ENCODE results near the gene CRYBA4. TPM values are rescaled to one million over a fixed set of nuclear protein-coding genes. Genes with fewer than 3 reads are reported as not detected.

The CRYBA4 gene
- not detected for total RNA-seq
- polyA plus RNA-seq, result not detected
- long read RNA-seq, donor 1, result 0 reads
- long read RNA-seq, donor 2, result 0 reads
- long read RNA-seq, donor 3, result 0 reads

- TF ChIP-seq POLR2A (IDR thresholded peaks at IDR 0.05), result no peak
- TF ChIP-seq, protein P1, sequence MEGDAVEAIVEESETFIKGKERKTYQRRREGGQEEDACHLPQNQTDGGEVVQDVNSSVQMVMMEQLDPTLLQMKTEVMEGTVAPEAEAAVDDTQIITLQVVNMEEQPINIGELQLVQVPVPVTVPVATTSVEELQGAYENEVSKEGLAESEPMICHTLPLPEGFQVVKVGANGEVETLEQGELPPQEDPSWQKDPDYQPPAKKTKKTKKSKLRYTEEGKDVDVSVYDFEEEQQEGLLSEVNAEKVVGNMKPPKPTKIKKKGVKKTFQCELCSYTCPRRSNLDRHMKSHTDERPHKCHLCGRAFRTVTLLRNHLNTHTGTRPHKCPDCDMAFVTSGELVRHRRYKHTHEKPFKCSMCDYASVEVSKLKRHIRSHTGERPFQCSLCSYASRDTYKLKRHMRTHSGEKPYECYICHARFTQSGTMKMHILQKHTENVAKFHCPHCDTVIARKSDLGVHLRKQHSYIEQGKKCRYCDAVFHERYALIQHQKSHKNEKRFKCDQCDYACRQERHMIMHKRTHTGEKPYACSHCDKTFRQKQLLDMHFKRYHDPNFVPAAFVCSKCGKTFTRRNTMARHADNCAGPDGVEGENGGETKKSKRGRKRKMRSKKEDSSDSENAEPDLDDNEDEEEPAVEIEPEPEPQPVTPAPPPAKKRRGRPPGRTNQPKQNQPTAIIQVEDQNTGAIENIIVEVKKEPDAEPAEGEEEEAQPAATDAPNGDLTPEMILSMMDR (IDR thresholded peaks at IDR 0.05), result no peak
- 69 to 79% (median 74%) methylated on average over 7 of the region's 7 CpGs for WGBS, 4 donors
- ATAC-seq (no peak), DNase-seq (no peak)
- Histone ChIP-seq H3K4me3 (no peak within 1 kb of the TSS), H3K27me3 (no peaks in the 10 kb centered on the region), H3K4me1 (peaks cover 0 to 41% (median 4%) of the 10 kb centered on the region in 12 donors), H3K9me3 (no peaks in the 10 kb centered on the region), H3K27ac (no peak within 1 kb of the TSS), H3K36me3 (no peaks in the 10 kb centered on the region)
- intact Hi-C loops (cut with DNase I), result no loop called here
Observed at GRCh38 chr22:26621663-26622062, at the start of gene CRYBA4. CRYBA4 (plus strand) TSS chr22:26621963; CDS start chr22:26622597, 634 bp downstream.

- Histone ChIP-seq H3K9me3 (no peaks in the 10 kb centered on the region), H3K4me3 (no peak overlapping the region), H3K27ac (peak overlapping the region in 8 of 12 donors; percentile 11 to 81 (median 28)), H3K27me3 (no peaks in the 10 kb centered on the region), H3K4me1 (peaks cover 0 to 70% (median 17%) of the 10 kb centered on the region in 12 donors), H3K36me3 (no peaks in the 10 kb centered on the region)
- DNase-seq (peak; percentile 52 to 77 (median 64)), ATAC-seq (peak in 3 of 4 donors; percentile 24 to 70 (median 57))
- intact Hi-C loops (cut with DNase I), result no loop called here
- TF ChIP-seq, protein P1 (IDR thresholded peaks at IDR 0.05), result no peak
- TF ChIP-seq POLR2A (IDR thresholded peaks at IDR 0.05), result no peak
- 49 to 81% (median 60%) methylated on average over 10 of the region's 10 CpGs for WGBS, 4 donors
Observed at GRCh38 chr22:26573026-26573662, 48.6 kb upstream of the CRYBA4 start.

GRCh38 chr22:26574001-26574723 is 47.6 kb upstream of the CRYBA4 start:
- ATAC-seq (no peak), DNase-seq (no peak)
- Histone ChIP-seq H3K4me3 (no peak overlapping the region), H3K36me3 (no peaks in the 10 kb centered on the region), H3K27ac (peak overlapping the region in 2 of 12 donors; percentile 30 to 81), H3K9me3 (no peaks in the 10 kb centered on the region), H3K27me3 (no peaks in the 10 kb centered on the region), H3K4me1 (peaks cover 0 to 72% (median 13%) of the 10 kb centered on the region in 12 donors)
- TF ChIP-seq, protein P1 (IDR thresholded peaks at IDR 0.05), result no peak
- no peak for TF ChIP-seq POLR2A (IDR thresholded peaks at IDR 0.05)
- intact Hi-C loops (cut with DNase I), result no loop called here
- 82 to 85% (median 82%) methylated on average over 7 of the region's 7 CpGs for WGBS, 4 donors

- DNase-seq, result no peak
- peaks cover 0 to 74% (median 16%) of the 10 kb centered on the region in 12 donors for H3K4me1 ChIP-seq
- WGBS, 4 donors, result 37 to 46% (median 42%) methylated on average over 8 of the region's 8 CpGs
- no peaks in the 10 kb centered on the region for H3K9me3 ChIP-seq
- no peaks in the 10 kb centered on the region for H3K27me3 ChIP-seq
- TF ChIP-seq POLR2A (IDR thresholded peaks at IDR 0.05), result no peak
- TF ChIP-seq, protein P1 (IDR thresholded peaks at IDR 0.05), result no peak
- H3K27ac ChIP-seq, result peak overlapping the region in 1 of 12 donors; percentile 61
- ATAC-seq, result no peak
- intact Hi-C loops (cut with DNase I), result no loop called here
- H3K36me3 ChIP-seq, result no peaks in the 10 kb centered on the region
- no peak overlapping the region for H3K4me3 ChIP-seq
Observed at GRCh38 chr22:26576026-26576680, 45.6 kb upstream of the CRYBA4 start.
